HepG2 (cell line): ENCODE data around the gene TTLL11. TPM values are rescaled to one million over a fixed set of nuclear protein-coding genes. Genes with fewer than 3 reads are reported as not detected.

Experiments used
- ARHGAP35 ChIP-seq: sonication (generic); formaldehyde crosslinking; IDR thresholded peaks from 2 replicates; pipeline ENCODE4 v1.9.0; 2022; ENCODE audit warnings: mild to moderate bottlenecking, inconsistent platforms, moderate library complexity, missing genetic modification reagents, borderline replicate concordance
- BCL6 ChIP-seq: IDR thresholded peaks from 2 replicates; pipeline ENCODE4 v1.6.1; 2016; ENCODE audit warnings: missing genetic modification reagents, missing compliant biosample characterization
- CCDC6 ChIP-seq: sonication (generic); formaldehyde crosslinking; IDR thresholded peaks from 2 replicates; pipeline ENCODE4 v1.8.1; 2022; ENCODE audit warnings: mild to moderate bottlenecking, missing genetic modification reagents, moderate library complexity
- FIP1L1 ChIP-seq: fragments of 200-400 bp; formaldehyde crosslinking; IDR thresholded peaks from 2 replicates; pipeline ENCODE4 v1.6.1; 2018; ENCODE audit warnings: low read depth, mild to moderate bottlenecking, low read length, moderate library complexity, borderline replicate concordance; ENCODE audit not compliant: insufficient read depth
- FOSL2 ChIP-seq: sonication (generic); formaldehyde crosslinking; IDR thresholded peaks from 2 replicates; pipeline ENCODE4 v1.4.0; 2020; ENCODE audit warnings: missing genetic modification reagents
- FOXC1 ChIP-seq: sonication (generic); formaldehyde crosslinking; IDR thresholded peaks from 2 replicates; pipeline ENCODE4 v1.8.0; 2022; ENCODE audit warnings: mild to moderate bottlenecking, missing genetic modification reagents, borderline replicate concordance
- GLI4 ChIP-seq: sonication (generic); formaldehyde crosslinking; IDR thresholded peaks from 2 replicates; pipeline ENCODE4 v1.5.1; 2020; ENCODE audit warnings: missing genetic modification reagents, mild to moderate bottlenecking, moderate library complexity, borderline replicate concordance
- KLF16 ChIP-seq, 2 experiments: sonication (generic) in 1 of 2; formaldehyde crosslinking in 1 of 2; IDR thresholded peaks; 2 replicates each; pipeline versions ENCODE4 v1.6.1 to v1.8.0; 2016 to 2023; ENCODE audit warnings: missing genetic modification reagents in 2 of 2, missing compliant biosample characterization in 1 of 2
- NR1H2 ChIP-seq: sonication (generic); formaldehyde crosslinking; IDR thresholded peaks from 2 replicates; pipeline ENCODE4 v1.8.1; 2022; ENCODE audit warnings: low read depth, missing genetic modification reagents, borderline replicate concordance
- TEAD3 ChIP-seq: optimal IDR thresholded peaks from 2 replicates; pipeline ENCODE3; 2016; ENCODE audit warnings: borderline replicate concordance
- THAP11 ChIP-seq: IDR thresholded peaks from 2 replicates; pipeline ENCODE4 v1.6.1; 2016; ENCODE audit warnings: missing biosample characterization, missing genetic modification reagents
- THAP9 ChIP-seq: sonication (generic); formaldehyde crosslinking; IDR thresholded peaks from 2 replicates; pipeline ENCODE4; 2020; ENCODE audit warnings: missing genetic modification reagents, mild to moderate bottlenecking, borderline replicate concordance
- USF2 ChIP-seq, 2 experiments: sonication (generic) in 1 of 2; formaldehyde crosslinking in 1 of 2; IDR thresholded peaks; 2 replicates each; pipeline versions ENCODE4 v1.5.1 to v1.6.1; 2011 to 2020; ENCODE audit warnings: borderline replicate concordance in 1 of 2, low read depth in 1 of 2, low read length in 1 of 2, mild to moderate bottlenecking in 1 of 2, missing genetic modification reagents in 1 of 2, moderate library complexity in 1 of 2
- ZBTB49 ChIP-seq: sonication (generic); formaldehyde crosslinking; IDR thresholded peaks from 2 replicates; pipeline ENCODE4 v1.4.0; 2020; ENCODE audit warnings: missing genetic modification reagents, borderline replicate concordance
- ZMYM4 ChIP-seq: sonication (generic); formaldehyde crosslinking; IDR thresholded peaks from 2 replicates; pipeline ENCODE4 v1.8.1; 2023; ENCODE audit warnings: mild to moderate bottlenecking, missing genetic modification reagents
- ZNF263 ChIP-seq: sonication (generic); formaldehyde crosslinking; IDR thresholded peaks from 2 replicates; pipeline ENCODE4 v1.4.0; 2020; ENCODE audit warnings: missing genetic modification reagents
- ZNF512B ChIP-seq: sonication (generic); formaldehyde crosslinking; IDR thresholded peaks from 2 replicates; pipeline ENCODE4 v1.5.1; 2020; ENCODE audit warnings: missing genetic modification reagents, mild to moderate bottlenecking, borderline replicate concordance
- ZNF567 ChIP-seq: sonication (generic); formaldehyde crosslinking; IDR thresholded peaks from 2 replicates; pipeline ENCODE4 v1.8.1; 2023; ENCODE audit warnings: mild to moderate bottlenecking, missing genetic modification reagents, borderline replicate concordance
- ZNF670 ChIP-seq: sonication (generic); formaldehyde crosslinking; IDR thresholded peaks from 2 replicates; pipeline ENCODE4 v1.8.0; 2022; ENCODE audit warnings: mild to moderate bottlenecking, missing genetic modification reagents, borderline replicate concordance
- polyA plus RNA-seq, 8 experiments: library from polyadenylated mRNA; depleted of rRNA in 3 of 8; stranded (reverse) in 7 of 8; unstranded in 1 of 8; fragments of >200 nt; fragmentation: Illumina TruSeq in 4 of 8; extraction: Trizol in 4 of 8; gene quantifications; 2 replicates each; pipeline versions ENCODE4 v1.2.1 to v1.2.3, GENCODE V29; 2011 to 2016; ENCODE audit warnings: low read depth in 4 of 8, missing spikeins in 1 of 8, mixed read lengths in 1 of 8; ENCODE audit not compliant: insufficient read depth in 1 of 8
- total RNA-seq, 5 experiments: library from RNA; depleted of rRNA; stranded (reverse); fragments of >200 nt; fragmentation: Illumina TruSeq; extraction: Trizol; gene quantifications; 2 replicates each; pipeline ENCODE4 v1.2.3, GENCODE V29; 2016; ENCODE audit warnings: low read depth in 1 of 5

TTLL11 gene
- total and polyA plus RNA-seq, 2 of the 13 experiments (the other 11 are each of a cell fraction or from before 2014, with no cell fraction given) = 4.5 to 5.2 TPM

GRCh38 chr9:121942313-121942712 lies 150.8 kb downstream of the TTLL11 start (continued):
- no peak for TF ChIP-seq ARHGAP35 (CRISPR knock-in tag)
- TF ChIP-seq ZNF263 (CRISPR knock-in tag) = no peak
- TF ChIP-seq CCDC6 (CRISPR knock-in tag) = no peak
- TF ChIP-seq USF2 (IDR thresholded peaks at IDR 0.05; ENCODE audit: low read depth, low read length) = no peak
- TF ChIP-seq USF2 (CRISPR knock-in tag; IDR thresholded peaks at IDR 0.05; ENCODE audit: borderline replicate concordance) = no peak
- no peak for TF ChIP-seq ZMYM4 (CRISPR knock-in tag)
- TF ChIP-seq FOXC1 (CRISPR knock-in tag) = no peak
- no peak for TF ChIP-seq ZNF670
- TF ChIP-seq THAP9 (CRISPR knock-in tag) = no peak
- TF ChIP-seq KLF16 (CRISPR knock-in tag; IDR thresholded peaks at IDR 0.05) = 0 out of 4 replicates have a peak, but pooled peaks of 1 of the 2 experiments have one; percentile 36
- no peak for TF ChIP-seq ZBTB49 (CRISPR knock-in tag)
- TF ChIP-seq ZNF512B = no peak
- no peak for TF ChIP-seq FIP1L1
- peak; percentile 71 for TF ChIP-seq BCL6 (CRISPR knock-in tag)
- TF ChIP-seq FOSL2 (CRISPR knock-in tag) = peak; percentile 33; the same call in 1 of the 2 replicates
- TF ChIP-seq TEAD3 (CRISPR knock-in tag) = peak; percentile 16
- 0 out of 2 replicates have a peak, but pooled peaks have one; percentile 18 for TF ChIP-seq THAP11 (CRISPR knock-in tag)
- no peak for TF ChIP-seq ZNF567 (CRISPR knock-in tag)
- TF ChIP-seq NR1H2 (CRISPR knock-in tag) = no peak
- no peak for TF ChIP-seq GLI4 (CRISPR knock-in tag)
